GM23338 (cell line): ENCODE data around the gene ENTHD1.

Experiments
- CREB1 ChIP-seq: fragments of 250-450 bp; sonication (Bioruptor Pico); IDR thresholded peaks from 2 replicates; pipeline ENCODE4 v1.5.0; 2020; ENCODE audit warnings: low read depth, mild to moderate bottlenecking, moderate library complexity
- EZH2 ChIP-seq: fragments of 200-600 bp; sonication (generic); IDR thresholded peaks from one replicate; pipeline ENCODE4 v1.8.0; 2017; ENCODE audit warnings: antibody characterized with exemption, mild to moderate bottlenecking, low read depth; ENCODE audit not compliant: unreplicated experiment
- EZH2phosphoT487 ChIP-seq: fragments of 200-600 bp; sonication (generic); IDR thresholded peaks from one replicate; pipeline ENCODE4 v1.8.1; 2018; ENCODE audit warnings: antibody characterized with exemption; ENCODE audit not compliant: unreplicated experiment
- JUNB ChIP-seq: IDR thresholded peaks from one replicate; pipeline ENCODE4 v1.6.1; 2016; ENCODE audit warnings: antibody characterized with exemption; ENCODE audit not compliant: unreplicated experiment
- NANOG ChIP-seq: IDR thresholded peaks from 2 replicates; pipeline ENCODE4 v1.6.1; 2016; ENCODE audit warnings: antibody characterized with exemption, borderline replicate concordance
- POLR2AphosphoS5 ChIP-seq: IDR thresholded peaks from 2 replicates; pipeline ENCODE4 v1.6.1; 2016; ENCODE audit warnings: antibody characterized with exemption, low read depth
- STAT1 ChIP-seq: IDR thresholded peaks from one replicate; pipeline ENCODE4 v1.6.1; 2016; ENCODE audit warnings: antibody characterized with exemption; ENCODE audit not compliant: unreplicated experiment
- ZNF114 ChIP-seq: fragments of 250-450 bp; sonication (Bioruptor Pico); IDR thresholded peaks from 2 replicates; pipeline ENCODE4 v1.5.0; 2020; ENCODE audit warnings: mild to moderate bottlenecking, moderate library complexity
- TF ChIP-seq, protein P1 (sequence below), 2 experiments: fragments of 200-600 bp in 1 of 2; sonication (generic) in 1 of 2; conservative IDR thresholded peaks; 2 replicates each; pipeline versions ENCODE4 v1.5.1 to v1.6.1; 2016 to 2017; ENCODE audit warnings: antibody characterized with exemption in 2 of 2, low read depth in 2 of 2, mild to moderate bottlenecking in 2 of 2, moderate library complexity in 1 of 2
- TF ChIP-seq, protein P2 (sequence below): IDR thresholded peaks from one replicate; pipeline ENCODE4 v1.6.1; 2018; ENCODE audit warnings: antibody characterized with exemption; ENCODE audit not compliant: unreplicated experiment

DNA sequence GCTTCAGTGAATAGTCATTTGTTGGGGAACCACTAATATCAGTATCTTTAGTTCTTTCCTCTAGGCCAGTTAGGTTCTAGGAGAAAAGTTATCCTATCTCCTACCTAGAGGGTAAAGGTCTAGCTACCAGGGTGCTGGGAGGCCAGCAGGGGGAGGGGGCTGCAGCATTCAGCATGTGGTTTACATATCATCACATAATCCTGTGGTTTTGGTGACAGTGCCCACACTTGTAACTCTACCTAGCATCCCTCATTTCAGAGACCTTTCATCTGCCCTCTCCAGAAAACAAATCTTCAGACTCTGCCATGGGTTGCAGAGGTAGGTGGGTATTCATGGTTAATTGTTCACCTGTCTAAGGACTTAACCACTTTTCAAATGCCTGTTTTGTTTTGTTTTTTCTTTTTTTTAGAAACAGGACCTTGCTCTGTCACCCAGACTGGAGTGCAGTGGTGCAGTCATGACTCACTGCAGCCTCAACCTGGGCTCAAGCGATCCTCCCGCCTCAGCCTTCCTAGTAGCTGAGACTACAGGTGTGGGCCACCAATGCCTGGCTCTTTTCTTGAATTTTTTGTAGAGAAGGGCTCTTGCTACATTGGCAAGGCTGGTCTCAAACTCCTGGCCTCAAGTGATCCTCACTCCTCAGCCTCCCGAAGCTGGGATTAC is 146.8 kb downstream of the ENTHD1 start:
- TF ChIP-seq, protein P1, sequence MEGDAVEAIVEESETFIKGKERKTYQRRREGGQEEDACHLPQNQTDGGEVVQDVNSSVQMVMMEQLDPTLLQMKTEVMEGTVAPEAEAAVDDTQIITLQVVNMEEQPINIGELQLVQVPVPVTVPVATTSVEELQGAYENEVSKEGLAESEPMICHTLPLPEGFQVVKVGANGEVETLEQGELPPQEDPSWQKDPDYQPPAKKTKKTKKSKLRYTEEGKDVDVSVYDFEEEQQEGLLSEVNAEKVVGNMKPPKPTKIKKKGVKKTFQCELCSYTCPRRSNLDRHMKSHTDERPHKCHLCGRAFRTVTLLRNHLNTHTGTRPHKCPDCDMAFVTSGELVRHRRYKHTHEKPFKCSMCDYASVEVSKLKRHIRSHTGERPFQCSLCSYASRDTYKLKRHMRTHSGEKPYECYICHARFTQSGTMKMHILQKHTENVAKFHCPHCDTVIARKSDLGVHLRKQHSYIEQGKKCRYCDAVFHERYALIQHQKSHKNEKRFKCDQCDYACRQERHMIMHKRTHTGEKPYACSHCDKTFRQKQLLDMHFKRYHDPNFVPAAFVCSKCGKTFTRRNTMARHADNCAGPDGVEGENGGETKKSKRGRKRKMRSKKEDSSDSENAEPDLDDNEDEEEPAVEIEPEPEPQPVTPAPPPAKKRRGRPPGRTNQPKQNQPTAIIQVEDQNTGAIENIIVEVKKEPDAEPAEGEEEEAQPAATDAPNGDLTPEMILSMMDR (conservative IDR thresholded peaks at IDR 0.05; ENCODE audit: low read depth in 2 of 2) = no peak
- TF ChIP-seq EZH2 (no peak), EZH2phosphoT487 (no peak), POLR2AphosphoS5 (no peak), JUNB (no peak), CREB1 (no peak), STAT1 (no peak), ZNF114 (no peak), NANOG (no peak)
- TF ChIP-seq, protein P2, sequence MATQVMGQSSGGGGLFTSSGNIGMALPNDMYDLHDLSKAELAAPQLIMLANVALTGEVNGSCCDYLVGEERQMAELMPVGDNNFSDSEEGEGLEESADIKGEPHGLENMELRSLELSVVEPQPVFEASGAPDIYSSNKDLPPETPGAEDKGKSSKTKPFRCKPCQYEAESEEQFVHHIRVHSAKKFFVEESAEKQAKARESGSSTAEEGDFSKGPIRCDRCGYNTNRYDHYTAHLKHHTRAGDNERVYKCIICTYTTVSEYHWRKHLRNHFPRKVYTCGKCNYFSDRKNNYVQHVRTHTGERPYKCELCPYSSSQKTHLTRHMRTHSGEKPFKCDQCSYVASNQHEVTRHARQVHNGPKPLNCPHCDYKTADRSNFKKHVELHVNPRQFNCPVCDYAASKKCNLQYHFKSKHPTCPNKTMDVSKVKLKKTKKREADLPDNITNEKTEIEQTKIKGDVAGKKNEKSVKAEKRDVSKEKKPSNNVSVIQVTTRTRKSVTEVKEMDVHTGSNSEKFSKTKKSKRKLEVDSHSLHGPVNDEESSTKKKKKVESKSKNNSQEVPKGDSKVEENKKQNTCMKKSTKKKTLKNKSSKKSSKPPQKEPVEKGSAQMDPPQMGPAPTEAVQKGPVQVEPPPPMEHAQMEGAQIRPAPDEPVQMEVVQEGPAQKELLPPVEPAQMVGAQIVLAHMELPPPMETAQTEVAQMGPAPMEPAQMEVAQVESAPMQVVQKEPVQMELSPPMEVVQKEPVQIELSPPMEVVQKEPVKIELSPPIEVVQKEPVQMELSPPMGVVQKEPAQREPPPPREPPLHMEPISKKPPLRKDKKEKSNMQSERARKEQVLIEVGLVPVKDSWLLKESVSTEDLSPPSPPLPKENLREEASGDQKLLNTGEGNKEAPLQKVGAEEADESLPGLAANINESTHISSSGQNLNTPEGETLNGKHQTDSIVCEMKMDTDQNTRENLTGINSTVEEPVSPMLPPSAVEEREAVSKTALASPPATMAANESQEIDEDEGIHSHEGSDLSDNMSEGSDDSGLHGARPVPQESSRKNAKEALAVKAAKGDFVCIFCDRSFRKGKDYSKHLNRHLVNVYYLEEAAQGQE = no peak
